ENCODE measurements around the gene PDILT.

DNA sequence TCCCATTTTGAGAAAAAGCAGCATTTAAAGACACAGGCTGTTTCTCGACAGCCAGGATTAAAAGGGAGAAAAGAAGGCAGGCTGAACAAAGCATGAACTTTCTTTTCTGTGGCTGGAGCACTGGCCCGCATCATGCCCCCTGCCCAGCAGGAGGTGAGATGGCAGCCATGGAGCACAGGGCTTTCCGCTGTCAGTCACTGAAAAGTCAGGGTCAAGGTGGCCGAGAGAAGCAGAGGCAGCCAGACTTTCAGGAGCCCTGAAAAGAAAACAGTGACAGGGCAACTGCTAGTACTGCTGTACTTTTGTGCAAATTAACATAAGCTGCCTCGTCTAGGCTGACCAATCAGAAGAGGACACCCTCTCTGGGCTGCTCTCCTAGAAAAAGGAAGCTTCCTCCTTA is 71.4 kb downstream of the PDILT start:
- TF ChIP-seq, protein P1, sequence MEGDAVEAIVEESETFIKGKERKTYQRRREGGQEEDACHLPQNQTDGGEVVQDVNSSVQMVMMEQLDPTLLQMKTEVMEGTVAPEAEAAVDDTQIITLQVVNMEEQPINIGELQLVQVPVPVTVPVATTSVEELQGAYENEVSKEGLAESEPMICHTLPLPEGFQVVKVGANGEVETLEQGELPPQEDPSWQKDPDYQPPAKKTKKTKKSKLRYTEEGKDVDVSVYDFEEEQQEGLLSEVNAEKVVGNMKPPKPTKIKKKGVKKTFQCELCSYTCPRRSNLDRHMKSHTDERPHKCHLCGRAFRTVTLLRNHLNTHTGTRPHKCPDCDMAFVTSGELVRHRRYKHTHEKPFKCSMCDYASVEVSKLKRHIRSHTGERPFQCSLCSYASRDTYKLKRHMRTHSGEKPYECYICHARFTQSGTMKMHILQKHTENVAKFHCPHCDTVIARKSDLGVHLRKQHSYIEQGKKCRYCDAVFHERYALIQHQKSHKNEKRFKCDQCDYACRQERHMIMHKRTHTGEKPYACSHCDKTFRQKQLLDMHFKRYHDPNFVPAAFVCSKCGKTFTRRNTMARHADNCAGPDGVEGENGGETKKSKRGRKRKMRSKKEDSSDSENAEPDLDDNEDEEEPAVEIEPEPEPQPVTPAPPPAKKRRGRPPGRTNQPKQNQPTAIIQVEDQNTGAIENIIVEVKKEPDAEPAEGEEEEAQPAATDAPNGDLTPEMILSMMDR (IDR thresholded peaks at IDR 0.05), result no peak
- no peak for TF ChIP-seq POLR2AphosphoS5 (IDR thresholded peaks at IDR 0.05)

Measured in esophagus muscularis mucosa (tissue), 3 donors.